ENCODE measurements around the gene ATE1.

Gene ATE1

GRCh38 chr10:121844537-121844936 lies 83.3 kb downstream of the ATE1 start:
- no peak for DNase-seq (ENCODE audit: low read depth)
- no peak for TF ChIP-seq CTCF (IDR thresholded peaks at IDR 0.05; ENCODE audit: insufficient read depth, low read depth, low read length, missing control alignments)
- H3K4me3 ChIP-seq (ENCODE audit: low read length): no peak overlapping the region

DNA sequence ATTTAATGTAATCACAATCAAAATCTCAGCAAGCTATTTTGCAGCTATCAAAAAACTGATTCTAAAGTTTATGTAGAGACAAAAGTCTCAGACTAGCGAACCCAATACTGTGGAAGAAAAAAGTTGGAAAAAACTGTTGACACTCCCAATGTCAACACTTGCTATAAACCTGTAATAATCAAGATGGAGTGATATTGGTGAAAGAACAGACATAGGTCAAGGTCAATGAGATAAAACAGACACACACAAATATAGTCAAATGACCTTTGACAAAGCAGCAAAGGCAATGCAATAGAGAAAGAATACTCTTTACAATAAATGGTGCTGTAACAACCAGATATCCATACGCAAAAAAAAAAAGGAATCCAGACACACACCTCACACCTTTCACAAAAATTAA lies 84.5 kb downstream of the ATE1 start:
- TF ChIP-seq CTCF (IDR thresholded peaks at IDR 0.05; ENCODE audit: insufficient read depth, low read depth, low read length, missing control alignments): no peak

DNA sequence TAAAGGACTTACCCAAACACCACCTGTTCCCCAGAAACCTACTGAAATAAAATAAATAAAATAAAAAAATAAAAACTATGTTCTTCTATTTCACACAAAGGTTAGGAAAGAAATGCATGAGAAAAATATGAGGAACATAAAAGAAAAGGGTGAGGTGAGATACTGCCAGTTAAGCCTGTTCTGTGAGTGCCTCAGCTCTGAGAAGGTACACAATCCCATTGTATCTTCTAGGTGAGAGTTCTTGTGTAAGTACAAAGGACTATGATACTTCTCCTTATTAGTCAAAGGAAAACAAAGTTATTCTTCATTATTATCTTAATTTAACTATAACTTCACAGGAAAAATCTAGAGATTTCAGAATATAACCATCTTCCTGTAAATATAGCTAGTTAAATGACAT lies 86.0 kb downstream of the ATE1 start:
- no peak overlapping the region for H3K4me3 ChIP-seq (ENCODE audit: low read length)
- DNase-seq (ENCODE audit: low read depth): peak; percentile 72
- TF ChIP-seq CTCF (IDR thresholded peaks at IDR 0.05; ENCODE audit: insufficient read depth, low read depth, low read length, missing control alignments): no peak

More for the DNA sequence above, 84.5 kb downstream of the ATE1 start:
- H3K4me3 ChIP-seq (ENCODE audit: low read length): no peak overlapping the region
- DNase-seq (ENCODE audit: low read depth): no peak

- no peak overlapping the region for H3K4me3 ChIP-seq (ENCODE audit: low read length)
- no peak for DNase-seq (ENCODE audit: low read depth)
- TF ChIP-seq CTCF (IDR thresholded peaks at IDR 0.05; ENCODE audit: insufficient read depth, low read depth, low read length, missing control alignments): no peak
Observed at GRCh38 chr10:121838931-121839330, 88.9 kb downstream of the ATE1 start.

GRCh38 chr10:121838149-121838548 lies 89.7 kb downstream of the ATE1 start:
- no peak for DNase-seq (ENCODE audit: low read depth)
- no peak overlapping the region for H3K4me3 ChIP-seq (ENCODE audit: low read length)
- TF ChIP-seq CTCF (IDR thresholded peaks at IDR 0.05; ENCODE audit: insufficient read depth, low read depth, low read length, missing control alignments): no peak

DNA sequence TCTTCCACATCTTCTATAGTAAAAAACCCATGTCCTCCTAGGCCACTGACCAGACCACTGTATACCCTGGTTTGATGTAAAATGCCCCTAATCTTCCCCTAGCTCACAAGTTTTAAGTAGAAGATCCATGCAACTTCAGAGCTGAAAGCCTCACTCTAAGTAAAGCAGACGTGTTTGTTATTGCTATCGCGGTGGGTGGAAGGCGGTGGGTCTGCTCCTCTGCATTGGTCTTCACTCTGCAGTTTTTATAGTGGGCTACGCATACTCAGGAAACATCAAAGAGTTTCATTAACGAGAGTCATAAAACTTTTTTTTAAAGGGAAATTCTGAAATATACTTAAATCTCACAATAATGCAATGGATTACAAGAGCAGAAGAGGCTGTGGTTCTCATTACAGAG lies 91.7 kb downstream of the ATE1 start:
- no peak overlapping the region for H3K4me3 ChIP-seq (ENCODE audit: low read length)
- TF ChIP-seq CTCF (IDR thresholded peaks at IDR 0.05; ENCODE audit: insufficient read depth, low read depth, low read length, missing control alignments): no peak
- no peak for DNase-seq (ENCODE audit: low read depth)

DNA sequence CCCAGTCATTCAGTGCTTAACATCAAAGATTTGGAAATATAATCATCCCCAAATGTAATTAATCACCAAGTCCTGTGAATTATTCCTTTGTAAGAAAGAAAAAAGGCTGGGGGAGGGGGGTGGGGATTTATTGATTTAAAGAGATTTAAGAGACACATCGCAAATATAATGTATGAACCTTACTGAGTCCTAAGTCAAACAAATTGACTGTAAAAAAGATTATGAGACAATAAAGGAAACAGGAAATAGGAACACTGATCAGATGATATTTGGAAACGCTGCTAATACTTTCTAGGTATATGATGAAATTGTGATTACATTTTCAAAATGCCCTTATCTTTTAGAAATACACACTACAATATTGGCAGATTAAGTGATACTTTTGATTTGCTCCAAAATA lies 92.5 kb downstream of the ATE1 start:
- no peak for DNase-seq (ENCODE audit: low read depth)
- H3K4me3 ChIP-seq (ENCODE audit: low read length): no peak overlapping the region
- no peak for TF ChIP-seq CTCF (IDR thresholded peaks at IDR 0.05; ENCODE audit: insufficient read depth, low read depth, low read length, missing control alignments)

All from epithelial cell of esophagus (primary cell).